ENCODE data around the gene TLCD1.

DNA sequence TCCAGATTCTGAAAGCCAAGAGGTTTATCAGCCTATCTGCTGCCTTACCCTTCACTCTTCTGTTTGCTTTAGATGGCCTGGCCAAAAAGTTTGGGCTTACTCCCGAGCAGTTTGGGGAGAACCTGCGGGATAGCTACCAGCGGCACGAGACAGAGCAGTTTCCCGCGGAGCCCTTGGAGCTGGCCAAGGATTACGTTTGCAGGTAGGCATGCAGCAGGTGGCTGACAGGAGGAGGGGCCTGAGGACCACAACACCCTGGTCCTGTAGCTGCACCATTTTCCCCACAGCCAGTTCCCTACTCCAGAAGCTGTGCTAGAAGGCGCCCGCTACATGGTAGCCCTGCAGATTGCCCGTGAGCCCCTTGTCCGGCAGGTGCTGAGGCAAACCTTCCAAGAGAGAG is 43.4 kb downstream of the TLCD1 start:
- TF ChIP-seq, protein P1, sequence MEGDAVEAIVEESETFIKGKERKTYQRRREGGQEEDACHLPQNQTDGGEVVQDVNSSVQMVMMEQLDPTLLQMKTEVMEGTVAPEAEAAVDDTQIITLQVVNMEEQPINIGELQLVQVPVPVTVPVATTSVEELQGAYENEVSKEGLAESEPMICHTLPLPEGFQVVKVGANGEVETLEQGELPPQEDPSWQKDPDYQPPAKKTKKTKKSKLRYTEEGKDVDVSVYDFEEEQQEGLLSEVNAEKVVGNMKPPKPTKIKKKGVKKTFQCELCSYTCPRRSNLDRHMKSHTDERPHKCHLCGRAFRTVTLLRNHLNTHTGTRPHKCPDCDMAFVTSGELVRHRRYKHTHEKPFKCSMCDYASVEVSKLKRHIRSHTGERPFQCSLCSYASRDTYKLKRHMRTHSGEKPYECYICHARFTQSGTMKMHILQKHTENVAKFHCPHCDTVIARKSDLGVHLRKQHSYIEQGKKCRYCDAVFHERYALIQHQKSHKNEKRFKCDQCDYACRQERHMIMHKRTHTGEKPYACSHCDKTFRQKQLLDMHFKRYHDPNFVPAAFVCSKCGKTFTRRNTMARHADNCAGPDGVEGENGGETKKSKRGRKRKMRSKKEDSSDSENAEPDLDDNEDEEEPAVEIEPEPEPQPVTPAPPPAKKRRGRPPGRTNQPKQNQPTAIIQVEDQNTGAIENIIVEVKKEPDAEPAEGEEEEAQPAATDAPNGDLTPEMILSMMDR (IDR thresholded peaks at IDR 0.05 in 8 of 11, conservative IDR thresholded peaks at IDR 0.05 in 3 of 11): no peak
- peak in 1 of 3 donors; percentile 14 for TF ChIP-seq POLR2AphosphoS5 (IDR thresholded peaks at IDR 0.05)

Data from spleen (tissue), 7 donors.